Measurements from ENCODE around the gene ZSCAN2.
A peak's percentile ranks its signal among the peaks of the same experiment; 100 is the strongest.

ZSCAN2 gene

GRCh38 chr15:84657748-84658079, 56.9 kb downstream of the ZSCAN2 start:
- no peak overlapping the region; the same call in 1 of the 2 replicates for H3K27ac ChIP-seq (ENCODE audit: low read depth, low read length)
- peaks cover 2% of the 10 kb centered on the region; the same call in 1 of the 2 replicates for H3K36me3 ChIP-seq (ENCODE audit: insufficient read depth, low read length)
- WGBS: 24% methylated on average over 17 of the region's 17 CpGs
- H3K4me3 ChIP-seq (ENCODE audit: low read length): peak overlapping the region; percentile 73
- H3K9ac ChIP-seq (ENCODE audit: low read depth, low read length): peak overlapping the region; percentile 63
- H3K9me3 ChIP-seq (ENCODE audit: insufficient read depth, low read depth, low read length): no peaks in the 10 kb centered on the region
- peaks cover 9% of the 10 kb centered on the region; the same call in 1 of the 2 replicates for H3K4me1 ChIP-seq (ENCODE audit: insufficient read depth, low read length)
- peaks cover 24% of the 10 kb centered on the region for H3K27me3 ChIP-seq (ENCODE audit: insufficient read depth, low read length)

- peak within 1 kb of the TSS; percentile 73 for H3K4me3 ChIP-seq (ENCODE audit: low read length)
- H3K4me1 ChIP-seq (ENCODE audit: insufficient read depth, low read length): peaks cover 9% of the 10 kb centered on the region; the same call in 1 of the 2 replicates
- peaks cover 24% of the 10 kb centered on the region for H3K27me3 ChIP-seq (ENCODE audit: insufficient read depth, low read length)
- H3K9me3 ChIP-seq (ENCODE audit: insufficient read depth, low read depth, low read length): no peaks in the 10 kb centered on the region
- H3K27ac ChIP-seq (ENCODE audit: low read depth, low read length): peak within 1 kb of the TSS; percentile 72
- no peaks in the 10 kb centered on the region for H3K36me3 ChIP-seq (ENCODE audit: insufficient read depth, low read length)
- 4% methylated on average over 61 of the region's 61 CpGs for WGBS
- peak within 1 kb of the TSS; percentile 75 for H3K9ac ChIP-seq (ENCODE audit: low read depth, low read length)
Observed at GRCh38 chr15:84658080-84658787, 57.4 kb downstream of the ZSCAN2 start, which contains the start of gene NMB. TSS of gene NMB (minus strand) at chr15:84658199. CDS start at chr15:84658152, 47 bp downstream.

DNA sequence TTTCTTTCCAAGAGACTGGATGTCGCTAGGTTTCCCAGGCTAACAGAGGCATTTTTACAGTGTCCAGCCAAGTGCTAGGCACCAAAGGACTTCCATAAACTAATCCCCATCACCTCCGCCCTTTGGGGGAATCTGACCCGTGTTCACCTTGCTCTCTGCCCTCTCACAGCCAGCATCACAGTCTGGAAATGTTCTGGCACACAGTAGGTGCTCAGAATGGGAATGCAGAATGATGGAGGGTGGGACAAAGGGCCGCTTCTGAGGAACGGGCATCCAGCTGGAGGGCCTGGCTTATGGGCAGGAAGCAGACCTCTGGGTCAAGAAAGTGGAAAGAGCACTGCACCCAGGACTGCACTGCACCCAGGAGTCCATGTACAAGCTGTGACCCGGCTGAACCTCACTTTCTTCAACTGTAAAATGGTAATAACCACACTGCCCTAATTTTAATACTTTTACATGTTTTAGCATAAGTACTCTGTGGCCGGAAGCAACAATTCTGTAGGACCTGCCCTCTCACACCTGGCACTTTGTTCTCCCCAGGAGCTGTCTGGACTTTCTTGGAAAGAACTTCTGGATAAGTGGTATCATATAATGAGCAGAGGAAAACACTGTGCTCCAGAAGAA, 58.1 kb downstream of the ZSCAN2 start:
- WGBS: 53% methylated on average over 7 of the region's 7 CpGs
- Histone ChIP-seq H3K36me3 (ENCODE audit: insufficient read depth, low read length) (no peaks in the 10 kb centered on the region), H3K4me3 (ENCODE audit: low read length) (peak overlapping the region; percentile 55), H3K27ac (ENCODE audit: low read depth, low read length) (peak overlapping the region; percentile 72), H3K9ac (ENCODE audit: low read depth, low read length) (peak overlapping the region; percentile 75), H3K4me1 (ENCODE audit: insufficient read depth, low read length) (peaks cover 9% of the 10 kb centered on the region; the same call in 1 of the 2 replicates), H3K9me3 (ENCODE audit: insufficient read depth, low read depth, low read length) (no peaks in the 10 kb centered on the region), H3K27me3 (ENCODE audit: insufficient read depth, low read length) (peaks cover 24% of the 10 kb centered on the region)

GRCh38 chr15:84659904-84660781, 59.3 kb downstream of the ZSCAN2 start:
- H3K9me3 ChIP-seq (ENCODE audit: insufficient read depth, low read depth, low read length): no peaks in the 10 kb centered on the region
- peaks cover 4% of the 10 kb centered on the region for H3K36me3 ChIP-seq (ENCODE audit: insufficient read depth, low read length)
- peaks cover 9% of the 10 kb centered on the region; the same call in 1 of the 2 replicates for H3K4me1 ChIP-seq (ENCODE audit: insufficient read depth, low read length)
- no peak overlapping the region for H3K27ac ChIP-seq (ENCODE audit: low read depth, low read length)
- H3K4me3 ChIP-seq (ENCODE audit: low read length): no peak overlapping the region
- H3K27me3 ChIP-seq (ENCODE audit: insufficient read depth, low read length): peaks cover 24% of the 10 kb centered on the region
- no peak overlapping the region for H3K9ac ChIP-seq (ENCODE audit: low read depth, low read length)
- WGBS: 86% methylated on average over 4 of the region's 4 CpGs

GRCh38 chr15:84661001-84661400, 60.2 kb downstream of the ZSCAN2 start:
- Histone ChIP-seq H3K36me3 (ENCODE audit: insufficient read depth, low read length) (peaks cover 13% of the 10 kb centered on the region), H3K27ac (ENCODE audit: low read depth, low read length) (no peak overlapping the region), H3K9ac (ENCODE audit: low read depth, low read length) (no peak overlapping the region), H3K27me3 (ENCODE audit: insufficient read depth, low read length) (peaks cover 19% of the 10 kb centered on the region), H3K4me3 (ENCODE audit: low read length) (no peak overlapping the region), H3K9me3 (ENCODE audit: insufficient read depth, low read depth, low read length) (no peaks in the 10 kb centered on the region), H3K4me1 (ENCODE audit: insufficient read depth, low read length) (peaks cover 9% of the 10 kb centered on the region; the same call in 1 of the 2 replicates)
- 95% methylated on average over 10 of the region's 10 CpGs for WGBS

- Histone ChIP-seq H3K27me3 (ENCODE audit: insufficient read depth, low read length) (no peaks in the 10 kb centered on the region), H3K9ac (ENCODE audit: low read depth, low read length) (no peak overlapping the region), H3K27ac (ENCODE audit: low read depth, low read length) (no peak overlapping the region), H3K9me3 (ENCODE audit: insufficient read depth, low read depth, low read length) (no peaks in the 10 kb centered on the region), H3K4me3 (ENCODE audit: low read length) (no peak overlapping the region), H3K36me3 (ENCODE audit: insufficient read depth, low read length) (peaks cover 59% of the 10 kb centered on the region), H3K4me1 (ENCODE audit: insufficient read depth, low read length) (no peaks in the 10 kb centered on the region)
- 92% methylated on average over 2 of the region's 2 CpGs for WGBS
Observed at GRCh38 chr15:84666373-84666772, 65.6 kb downstream of the ZSCAN2 start.

DNA sequence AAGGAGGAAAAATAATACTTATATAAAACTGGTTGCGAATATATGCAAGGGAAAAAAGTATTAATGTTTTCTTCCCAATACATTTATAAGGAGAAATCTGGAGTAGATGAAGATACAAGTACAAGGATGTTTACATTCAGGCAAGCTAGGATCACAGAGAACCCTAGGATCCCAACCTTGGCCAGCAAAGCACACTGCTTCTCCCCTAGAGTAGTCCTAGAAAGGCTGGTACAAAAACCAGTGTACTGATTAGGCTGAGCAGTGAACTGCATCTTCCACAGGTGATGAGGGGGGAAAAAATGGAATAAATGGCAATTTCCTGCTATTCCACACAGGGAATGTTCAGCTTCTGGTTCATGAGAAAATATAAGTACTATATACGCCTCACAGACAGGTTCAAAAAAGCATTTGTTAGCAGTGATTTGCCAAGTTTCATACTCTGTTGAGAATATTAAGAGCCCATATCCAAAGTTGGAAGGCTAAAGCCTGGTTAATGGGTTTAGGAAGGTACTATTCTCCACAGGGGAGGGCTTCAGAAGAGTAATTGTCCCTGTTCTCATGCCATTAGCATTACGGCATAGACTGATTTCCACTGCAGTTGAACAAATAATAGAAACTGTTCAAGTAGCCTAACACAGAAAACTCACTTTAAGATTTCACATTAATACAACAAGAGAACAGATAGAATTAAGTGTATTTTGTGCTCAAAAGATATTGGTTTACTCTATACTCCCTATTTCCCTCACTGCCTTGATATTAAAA, 67.6 kb downstream of the ZSCAN2 start:
- Histone ChIP-seq H3K9me3 (ENCODE audit: insufficient read depth, low read depth, low read length) (no peaks in the 10 kb centered on the region), H3K27me3 (ENCODE audit: insufficient read depth, low read length) (no peaks in the 10 kb centered on the region), H3K27ac (ENCODE audit: low read depth, low read length) (no peak overlapping the region), H3K36me3 (ENCODE audit: insufficient read depth, low read length) (peaks cover 68% of the 10 kb centered on the region), H3K4me3 (ENCODE audit: low read length) (no peak overlapping the region), H3K9ac (ENCODE audit: low read depth, low read length) (no peak overlapping the region), H3K4me1 (ENCODE audit: insufficient read depth, low read length) (no peaks in the 10 kb centered on the region)
- WGBS: 90% methylated on average over 2 of the region's 3 CpGs

DNA sequence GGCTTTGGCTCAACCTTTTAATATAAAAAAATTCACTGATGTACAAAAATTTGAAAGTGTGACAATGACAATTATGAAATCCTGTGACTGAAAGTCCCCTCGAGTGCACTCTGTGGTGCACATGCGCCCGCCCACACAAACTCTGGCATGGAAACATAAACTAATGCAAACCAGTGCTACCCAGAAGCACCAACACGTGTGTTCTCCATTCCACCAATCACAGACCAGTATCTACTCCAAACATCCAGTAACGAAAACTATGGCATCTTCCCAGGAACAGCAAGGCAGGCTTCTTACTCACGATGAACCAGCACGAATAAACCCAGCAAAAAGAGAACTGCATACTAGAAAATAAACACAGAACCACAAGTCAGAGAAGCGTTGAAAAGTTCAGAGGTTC, 68.9 kb downstream of the ZSCAN2 start:
- peaks cover 80% of the 10 kb centered on the region for H3K36me3 ChIP-seq (ENCODE audit: insufficient read depth, low read length)
- H3K9me3 ChIP-seq (ENCODE audit: insufficient read depth, low read depth, low read length): no peaks in the 10 kb centered on the region
- H3K27me3 ChIP-seq (ENCODE audit: insufficient read depth, low read length): no peaks in the 10 kb centered on the region
- no peak overlapping the region for H3K27ac ChIP-seq (ENCODE audit: low read depth, low read length)
- H3K4me1 ChIP-seq (ENCODE audit: insufficient read depth, low read length): no peaks in the 10 kb centered on the region
- no peak overlapping the region for H3K9ac ChIP-seq (ENCODE audit: low read depth, low read length)
- 95% methylated on average over 8 of the region's 8 CpGs for WGBS
- H3K4me3 ChIP-seq (ENCODE audit: low read length): no peak overlapping the region

DNA sequence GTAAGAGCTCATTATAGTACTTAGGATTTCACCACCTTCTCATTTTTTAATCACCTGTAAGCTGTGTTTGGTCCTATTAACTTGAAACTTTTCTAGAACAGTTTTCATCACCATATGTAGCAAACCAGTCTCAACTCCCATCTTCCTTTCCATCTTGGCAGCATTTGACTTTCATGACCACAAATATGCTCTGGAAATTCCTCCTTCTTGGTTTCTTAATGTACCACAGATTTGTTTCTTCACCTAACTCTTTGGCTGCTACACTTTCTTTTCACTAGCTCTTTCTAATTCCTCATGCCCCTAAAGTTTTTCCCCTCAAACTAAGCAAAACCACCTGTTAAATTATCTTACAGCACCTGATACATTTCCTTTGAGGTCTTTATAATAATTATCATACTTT, 70.4 kb downstream of the ZSCAN2 start:
- H3K4me1 ChIP-seq (ENCODE audit: insufficient read depth, low read length): no peaks in the 10 kb centered on the region

More for the DNA sequence above, 70.4 kb downstream of the ZSCAN2 start:
- Histone ChIP-seq H3K27me3 (ENCODE audit: insufficient read depth, low read length) (no peaks in the 10 kb centered on the region), H3K36me3 (ENCODE audit: insufficient read depth, low read length) (peaks cover 77% of the 10 kb centered on the region), H3K4me3 (ENCODE audit: low read length) (no peak overlapping the region), H3K27ac (ENCODE audit: low read depth, low read length) (no peak overlapping the region), H3K9me3 (ENCODE audit: insufficient read depth, low read depth, low read length) (no peaks in the 10 kb centered on the region), H3K9ac (ENCODE audit: low read depth, low read length) (no peak overlapping the region)

Measured in HUES64 (cell line).